Mucosa of descending colon (tissue), 3 donors: ENCODE measurements around the gene PPP2R5E. TPM values are rescaled to one million over a fixed set of nuclear protein-coding genes. Genes with fewer than 3 reads are reported as not detected.

ENCODE experiments used
- ATAC-seq: fragments of 200-7000 bp; cut with Tn5 transposase; one replicate; pipeline ENCODE4 v1.9.1; 2020; ENCODE audit warnings: mild to moderate bottlenecking, moderate library complexity
- DNase-seq, 3 donors: peaks; one replicate each; pipeline ENCODE4 v3.0.0-alpha.2; 2020
- H3K36me3 ChIP-seq: fragments of 200-600 bp; one replicate; pipeline ENCODE4 v1.8.0; 2021; ENCODE audit warnings: low read depth, mild to moderate bottlenecking
- H3K4me1 ChIP-seq: fragments of 200-600 bp; one replicate; pipeline ENCODE4 v1.8.0; 2021; ENCODE audit warnings: low read depth, mild to moderate bottlenecking
- H3K4me3 ChIP-seq: fragments of 200-600 bp; one replicate; pipeline ENCODE4 v1.8.0; 2021; ENCODE audit warnings: mild to moderate bottlenecking
- H3K9me3 ChIP-seq: fragments of 200-600 bp; one replicate; pipeline ENCODE4 v1.8.0; 2021; ENCODE audit warnings: mild to moderate bottlenecking
- CTCF ChIP-seq: fragments of 200-600 bp; IDR thresholded peaks from one replicate; pipeline ENCODE4 v1.8.0; 2022; ENCODE audit warnings: antibody characterized with exemption, mild to moderate bottlenecking
- intact Hi-C, 2 donors: fragments of 100-400 bp; cut with DNase I in 1 of 2; cut with micrococcal nuclease in 1 of 2; formaldehyde crosslinking; loops; one replicate each; pipeline versions ENCODE4 v1.11.0 to v1.11.1; 2022; cut with DNase I, micrococcal nuclease
- total RNA-seq, 3 donors: library from RNA; stranded (reverse); fragmentation: NEBNext Ultra II Directional in 2 of 3; extraction: Animal tissue kit (Norgen Biotek cat#: 25700) in 2 of 3; gene quantifications; one replicate each; pipeline versions ENCODE4 v1.2.1 to v1.2.4, GENCODE V29; 2021 to 2023
- donor health status: DM: no; HTN: no; CAD: no; lungs with moderate emphysema.
- donor health status: DM: no; HTN: no; CAD: no.
- donor health status: DM: no; HTN: yes; CAD: no.

PPP2R5E gene
- total RNA-seq, 3 donors from 2014 or later = 45.3 to 54.1 (median 51.6) TPM

GRCh38 chr14:63344336-63344735 lies 198.8 kb downstream of the PPP2R5E start:
- intact Hi-C loops = no loop called here
- Histone ChIP-seq H3K4me3 (no peak overlapping the region), H3K4me1 (no peaks in the 10 kb centered on the region), H3K36me3 (no peaks in the 10 kb centered on the region), H3K9me3 (no peaks in the 10 kb centered on the region)
- ATAC-seq (no peak), DNase-seq (no peak)
- no peak for TF ChIP-seq CTCF

GRCh38 chr14:63343878-63344277 lies 199.3 kb downstream of the PPP2R5E start:
- DNase-seq = no peak
- TF ChIP-seq CTCF = no peak
- no peaks in the 10 kb centered on the region for H3K9me3 ChIP-seq
- H3K36me3 ChIP-seq = no peaks in the 10 kb centered on the region
- no peak overlapping the region for H3K4me3 ChIP-seq
- intact Hi-C loops = no loop called here
- no peaks in the 10 kb centered on the region for H3K4me1 ChIP-seq
- ATAC-seq = no peak

- DNase-seq = no peak
- intact Hi-C loops = no loop called here
- H3K9me3 ChIP-seq = no peaks in the 10 kb centered on the region
- no peak for ATAC-seq
- H3K4me3 ChIP-seq = no peak overlapping the region
- H3K4me1 ChIP-seq = no peaks in the 10 kb centered on the region
- H3K36me3 ChIP-seq = no peaks in the 10 kb centered on the region
- TF ChIP-seq CTCF = no peak
Observed at GRCh38 chr14:63342371-63342770, 200.8 kb downstream of the PPP2R5E start.

- intact Hi-C loops = no loop called here
- DNase-seq (no peak), ATAC-seq (no peak)
- Histone ChIP-seq H3K4me1 (no peaks in the 10 kb centered on the region), H3K9me3 (no peaks in the 10 kb centered on the region), H3K4me3 (no peak overlapping the region), H3K36me3 (no peaks in the 10 kb centered on the region)
- TF ChIP-seq CTCF = no peak
Observed at GRCh38 chr14:63328787-63329737, 214.1 kb downstream of the PPP2R5E start.

- DNase-seq = no peak
- TF ChIP-seq CTCF = no peak
- no peaks in the 10 kb centered on the region for H3K36me3 ChIP-seq
- no peak overlapping the region for H3K4me3 ChIP-seq
- intact Hi-C loops = no loop called here
- no peak for ATAC-seq
- H3K9me3 ChIP-seq = no peaks in the 10 kb centered on the region
- H3K4me1 ChIP-seq = no peaks in the 10 kb centered on the region
Observed at GRCh38 chr14:63326840-63327239, 216.3 kb downstream of the PPP2R5E start.
